Ecto neural progenitor cell (in vitro differentiated cells): ENCODE results near the gene KCNQ1.

ENCODE experiments used
- DNase-seq: peaks from one replicate; pipeline ENCODE4 v3.0.0-alpha.2; 2018; ENCODE audit warnings: low spot score

KCNQ1 gene

DNA sequence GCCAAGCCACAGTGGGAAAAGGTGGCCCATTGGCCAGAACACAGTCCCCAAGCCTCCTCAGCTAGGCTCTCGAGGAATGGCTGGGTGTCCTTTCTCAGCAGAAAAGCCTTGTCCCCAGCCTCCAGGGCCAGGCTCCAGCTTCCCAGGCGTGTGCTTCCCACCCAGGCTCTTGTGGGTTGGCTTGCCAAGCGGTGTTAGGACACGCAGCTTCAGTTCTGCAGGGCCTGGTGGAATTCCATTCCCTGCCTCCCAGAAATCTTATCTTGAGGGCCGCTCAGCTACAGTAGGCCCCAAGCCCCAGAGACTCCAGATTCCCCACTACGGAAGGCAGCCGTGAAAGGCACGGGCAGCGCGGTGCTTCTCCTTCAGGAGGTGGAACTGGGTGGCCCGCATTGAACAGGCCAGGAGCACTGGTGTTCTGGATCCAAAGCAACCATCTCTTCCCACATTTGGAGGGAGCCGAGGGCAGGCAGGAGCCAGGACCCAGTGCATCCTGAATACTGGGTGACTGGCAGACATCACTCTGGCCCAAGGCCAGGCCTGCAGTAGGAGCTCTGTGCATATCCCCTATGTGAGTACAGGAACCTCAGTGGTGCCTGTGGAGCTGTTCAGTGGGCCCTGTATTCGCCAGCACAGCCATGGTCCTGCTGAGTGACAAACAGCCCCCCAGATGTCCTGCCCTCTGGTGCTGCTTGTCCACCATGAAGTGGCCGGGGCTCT, 271.7 kb downstream of the KCNQ1 start:
- DNase-seq: no peak

DNA sequence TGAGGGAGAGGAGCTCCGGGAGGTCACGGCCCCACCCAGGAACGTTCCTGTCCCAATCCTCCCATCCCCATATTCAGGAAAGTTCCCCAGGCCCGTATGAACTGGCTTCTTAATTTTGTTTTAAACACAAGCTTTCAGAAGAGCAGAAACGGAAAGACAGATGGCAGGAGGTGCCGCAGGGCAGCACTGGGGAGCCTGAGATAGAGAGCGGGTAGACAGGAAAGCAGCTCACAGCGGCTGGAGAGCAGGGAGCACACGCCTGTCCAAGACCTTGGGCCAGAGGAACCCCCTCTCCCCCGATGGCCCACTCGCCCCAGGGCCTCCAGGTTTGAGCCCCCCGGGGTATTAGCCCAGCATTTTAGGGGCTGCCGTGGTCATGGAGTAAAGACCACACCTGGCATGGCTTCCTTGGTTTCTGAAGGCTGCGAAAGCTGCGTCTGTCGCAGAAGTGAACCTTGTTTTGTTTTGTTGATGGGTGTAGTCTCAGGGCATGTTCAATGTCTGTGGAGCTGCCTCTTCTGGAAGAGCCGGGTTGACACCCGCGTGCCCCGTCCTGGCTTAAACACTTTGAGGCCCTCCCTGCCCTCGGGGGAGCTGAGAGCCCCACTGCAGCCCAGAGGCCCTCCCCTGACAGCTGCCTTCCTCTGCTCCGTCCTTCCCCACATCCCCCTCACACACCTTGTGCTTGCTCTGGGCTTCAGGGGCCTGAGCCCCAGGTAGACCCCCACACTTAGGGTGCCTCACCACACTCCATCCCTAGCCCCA, 272.9 kb downstream of the KCNQ1 start:
- no peak for DNase-seq

- DNase-seq: no peak
Observed at GRCh38 chr11:2718817-2719438, 274.1 kb downstream of the KCNQ1 start.

GRCh38 chr11:2719831-2720590, 275.2 kb downstream of the KCNQ1 start:
- DNase-seq: no peak

GRCh38 chr11:2721210-2721916, 276.6 kb downstream of the KCNQ1 start:
- peak; percentile 91 for DNase-seq

- DNase-seq: no peak
Observed at GRCh38 chr11:2722955-2723354, 278.1 kb downstream of the KCNQ1 start.

DNA sequence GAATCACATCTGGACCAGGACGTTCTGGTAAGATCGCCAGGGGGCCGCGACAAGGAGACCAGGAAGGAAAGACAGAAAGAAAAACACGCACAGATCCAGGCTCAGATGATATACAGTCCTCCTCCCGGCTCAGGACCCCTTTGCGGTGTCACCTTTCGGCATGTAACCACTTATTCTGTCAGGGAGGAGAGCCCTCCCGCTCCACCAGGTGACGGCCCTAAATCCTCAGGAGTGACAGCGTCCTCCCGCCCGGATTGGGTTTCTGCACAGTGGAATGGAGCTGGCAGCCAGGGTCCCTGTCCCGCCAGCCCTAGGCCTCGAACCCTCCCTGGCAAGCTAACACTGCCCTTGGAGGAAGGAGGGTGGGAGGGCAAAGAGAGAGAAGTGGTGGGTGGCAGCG, 279.3 kb downstream of the KCNQ1 start:
- no peak for DNase-seq

GRCh38 chr11:2724653-2725367, 280.0 kb downstream of the KCNQ1 start:
- DNase-seq: no peak

GRCh38 chr11:2725368-2726300, 280.8 kb downstream of the KCNQ1 start:
- no peak for DNase-seq

DNA sequence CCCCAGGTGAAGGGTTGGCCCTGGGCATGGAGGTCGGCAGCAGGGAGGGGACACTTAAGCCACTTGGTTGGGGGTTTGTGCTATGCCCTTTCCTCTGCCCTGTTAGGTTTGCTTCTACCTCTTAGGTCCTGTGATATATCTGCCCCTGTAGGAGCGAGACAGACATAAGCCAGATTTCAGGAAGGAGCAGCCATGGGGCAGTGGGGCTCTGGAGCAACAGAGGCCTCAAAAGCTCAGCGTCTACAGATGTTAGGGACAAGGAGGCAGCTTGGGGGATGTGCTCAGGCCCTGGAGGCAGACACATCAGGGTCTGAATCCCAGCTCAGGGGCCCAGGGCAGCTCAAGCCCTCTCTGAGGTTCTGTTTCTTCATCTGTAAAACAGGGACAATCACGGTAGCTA, 282.2 kb downstream of the KCNQ1 start:
- DNase-seq: no peak

GRCh38 chr11:2728128-2728662, 283.4 kb downstream of the KCNQ1 start:
- no peak for DNase-seq

DNA sequence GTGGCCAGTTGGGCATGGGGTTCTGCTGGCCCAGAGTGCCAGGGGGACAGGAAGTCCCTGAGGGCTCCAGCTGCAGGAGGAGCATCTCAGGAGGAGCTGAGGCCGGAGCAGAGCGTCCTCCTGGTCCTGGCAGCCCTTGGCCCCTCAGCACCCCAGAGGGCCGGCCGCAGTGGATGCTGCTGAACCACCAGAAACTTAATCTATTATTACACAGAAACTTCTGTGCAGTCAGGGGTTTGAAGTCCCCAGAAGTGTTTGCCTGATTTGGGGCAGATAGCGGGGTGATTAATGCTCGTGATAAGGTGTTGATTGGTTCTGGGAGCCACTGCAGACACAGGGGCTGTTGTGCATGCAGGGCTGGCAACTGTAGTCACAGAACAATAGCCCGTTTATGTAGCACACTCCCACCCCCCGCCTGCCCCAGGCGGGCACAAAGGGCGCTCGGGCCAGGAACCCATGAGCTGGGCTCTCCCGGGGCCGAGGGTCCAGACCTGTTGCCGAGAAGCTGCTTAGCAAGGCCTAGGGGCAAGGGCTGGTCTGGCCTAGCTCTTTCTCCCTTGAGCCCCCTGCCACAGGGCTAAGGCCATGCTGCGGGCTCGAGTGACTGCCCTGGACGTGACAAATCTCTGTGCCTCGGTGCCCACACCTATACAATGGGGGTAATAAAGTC, 284.0 kb downstream of the KCNQ1 start:
- DNase-seq: no peak

- no peak for DNase-seq
Observed at GRCh38 chr11:2729841-2730240, 285.0 kb downstream of the KCNQ1 start.

- DNase-seq: no peak
Observed at GRCh38 chr11:2730272-2731129, 285.7 kb downstream of the KCNQ1 start.

DNA sequence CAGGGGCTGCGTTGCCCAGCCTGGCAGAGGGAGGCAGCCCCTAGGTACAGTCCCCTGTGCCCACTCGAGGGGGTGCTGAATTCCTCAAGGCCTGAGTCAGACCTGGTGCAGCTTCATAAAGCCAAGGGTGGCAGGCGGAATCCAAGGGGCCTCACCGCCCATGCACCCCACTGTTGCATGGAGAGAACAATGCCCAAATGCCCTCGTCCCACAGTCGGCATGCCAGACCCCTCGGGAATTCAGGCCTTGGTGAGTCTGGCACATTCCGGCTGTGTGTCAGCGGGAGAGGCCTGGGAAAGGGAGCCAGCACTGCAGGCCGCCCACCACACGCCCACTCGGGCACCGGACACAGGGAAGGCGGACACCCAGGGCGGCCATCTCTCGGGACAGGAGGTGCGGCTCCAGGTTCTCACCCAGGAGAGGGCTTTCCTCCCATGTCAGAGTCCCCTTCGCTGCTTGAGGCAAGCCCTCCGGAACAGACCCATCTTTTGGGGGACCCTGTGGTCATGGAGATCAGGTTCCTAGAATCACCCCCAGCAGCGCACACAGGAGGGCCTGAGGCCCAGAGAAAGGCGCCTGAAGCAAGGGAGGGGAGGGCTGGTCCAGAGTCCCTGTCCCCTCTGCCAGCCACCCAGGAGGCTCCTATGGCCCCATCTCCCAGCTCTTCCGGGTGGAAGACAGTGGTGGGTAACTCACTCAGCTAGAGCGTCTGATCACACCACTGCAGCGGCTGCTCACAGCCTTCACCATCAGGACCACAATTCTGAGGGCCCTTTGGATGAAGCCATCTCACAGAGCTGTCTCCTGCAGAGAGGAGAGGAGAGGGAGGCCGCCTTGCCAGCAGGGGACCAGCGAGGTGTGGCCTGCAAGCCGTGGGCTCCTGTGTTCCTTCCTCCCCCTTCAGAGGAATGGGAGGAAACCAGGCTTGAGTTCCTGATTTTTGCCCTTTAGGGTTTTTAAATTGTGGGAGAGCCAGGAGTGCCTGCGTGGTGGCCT, 286.6 kb downstream of the KCNQ1 start:
- DNase-seq: no peak

DNA sequence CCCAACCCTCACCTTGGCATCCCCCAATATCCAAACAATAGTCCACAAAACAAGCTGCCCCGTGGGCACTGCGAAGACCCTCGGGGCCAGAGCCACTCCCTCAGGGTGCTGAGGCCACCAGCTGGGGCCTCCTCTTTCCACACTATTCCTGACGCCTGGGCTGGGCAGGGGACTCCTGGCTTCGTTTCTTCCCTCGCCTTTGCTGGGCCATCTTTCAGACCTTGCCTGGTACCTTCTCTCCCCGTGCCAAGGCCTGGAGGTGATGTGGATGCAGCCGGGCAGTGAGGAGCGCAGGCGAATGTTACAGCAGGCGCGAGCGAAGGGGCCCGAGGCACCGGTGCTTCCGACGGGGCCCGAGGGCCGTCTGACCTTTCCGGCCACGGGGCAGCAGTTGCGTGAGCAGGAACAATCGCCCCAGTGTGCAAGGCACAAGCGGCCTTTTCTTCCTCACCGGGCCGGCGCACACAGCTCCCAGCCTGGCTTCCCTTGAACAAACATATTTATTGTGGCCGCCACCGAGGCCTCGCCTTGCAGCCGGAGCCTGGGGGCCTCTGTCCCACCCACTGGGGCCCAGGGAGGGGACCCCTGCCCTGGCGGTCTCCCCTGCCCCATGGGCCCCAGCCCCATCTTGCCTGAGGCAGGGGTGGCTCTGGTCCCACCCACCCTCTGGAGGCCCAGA, 287.6 kb downstream of the KCNQ1 start:
- no peak for DNase-seq
